Common myeloid progenitor, CD34-positive (primary cell): ENCODE results near the gene CDC42BPG. TPM values are rescaled to one million over a fixed set of nuclear protein-coding genes. Genes with fewer than 3 reads are reported as not detected.
A peak's percentile ranks its signal among the peaks of the same experiment; 100 is the strongest.

ENCODE experiments used
- CTCF ChIA-PET: fragments of 350-600 bp; sonication (Branson Sonifier 250); formaldehyde crosslinking; loops from one replicate; lab custom pipeline; 2021; ENCODE audit warnings: antibody characterized with exemption; lab: Charles Lee
- POLR2A ChIA-PET: fragments of 350-600 bp; sonication (Branson Sonifier 250); formaldehyde crosslinking; loops from one replicate; lab custom pipeline; 2021; ENCODE audit warnings: antibody characterized with exemption; lab: Charles Lee
- DNase-seq, 3 donors: peaks; one replicate each; pipeline versions ENCODE4 v3.0.0 to v3.0.0-alpha.2; 2013
- H3K27ac ChIP-seq, 2 experiments: 1 replicate in 1 of 2; 2 replicates in 1 of 2; pipeline ENCODE4 v1.7.0; 2013; ENCODE audit warnings: inconsistent platforms in 2 of 2, low read length in 2 of 2, mild to moderate bottlenecking in 2 of 2, low read depth in 1 of 2, moderate library complexity in 1 of 2; ENCODE audit not compliant: severe bottlenecking in 2 of 2, insufficient read depth in 1 of 2, poor library complexity in 1 of 2
- H3K27me3 ChIP-seq, 5 experiments: replicated peaks in 2 of 5; 1 replicate in 3 of 5; 2 replicates in 2 of 5; pipeline versions ENCODE4 v1.6.1 to v1.7.0; 2013; ENCODE audit warnings: low read length in 4 of 5, mild to moderate bottlenecking in 2 of 5, moderate library complexity in 2 of 5, inconsistent platforms in 1 of 5; ENCODE audit not compliant: insufficient read depth in 5 of 5, control insufficient read depth in 4 of 5
- H3K36me3 ChIP-seq, 4 experiments: 1 replicate in 2 of 4; 2 replicates in 2 of 4; pipeline versions ENCODE4 v1.6.1 to v1.7.0; 2013; ENCODE audit warnings: low read length in 3 of 4, control low read depth in 1 of 4, mild to moderate bottlenecking in 1 of 4; ENCODE audit not compliant: control insufficient read depth in 4 of 4, insufficient read depth in 4 of 4
- H3K4me1 ChIP-seq, 4 experiments: 1 replicate in 3 of 4; 2 replicates in 1 of 4; pipeline versions ENCODE4 v1.6.1 to v1.7.1; 2013; ENCODE audit warnings: low read length in 3 of 4, mild to moderate bottlenecking in 3 of 4, control low read depth in 1 of 4, inconsistent platforms in 1 of 4, moderate library complexity in 1 of 4; ENCODE audit not compliant: control insufficient read depth in 4 of 4, insufficient read depth in 4 of 4; ENCODE audit errors: control extremely low read depth in 1 of 4
- H3K4me3 ChIP-seq, 7 experiments: 1 replicate in 4 of 7; 2 replicates in 3 of 7; pipeline versions ENCODE4 v1.5.1 to v1.7.0; 2013; ENCODE audit warnings: mild to moderate bottlenecking in 7 of 7, low read length in 6 of 7, moderate library complexity in 6 of 7, inconsistent platforms in 2 of 7, low read depth in 2 of 7, control low read depth in 1 of 7; ENCODE audit not compliant: insufficient read depth in 4 of 7, control insufficient read depth in 1 of 7; ENCODE audit errors: extremely low read depth in 1 of 7
- H3K9me3 ChIP-seq, 5 experiments: 1 replicate in 4 of 5; 2 replicates in 1 of 5; pipeline versions ENCODE4 v1.6.1 to v1.7.1; 2013; ENCODE audit warnings: low read length in 4 of 5, mild to moderate bottlenecking in 2 of 5, inconsistent platforms in 1 of 5, low read depth in 1 of 5, moderate library complexity in 1 of 5; ENCODE audit not compliant: control insufficient read depth in 4 of 5, insufficient read depth in 2 of 5; ENCODE audit errors: control extremely low read depth in 1 of 5
- WGBS: methylation state at CpG from one replicate; pipeline ENCODE4 v1.1.5; 2013; ENCODE audit not compliant: insufficient coverage; 5-methylcytosine and 5-hydroxymethylcytosine counted together
- polyA plus RNA-seq: library from polyadenylated mRNA; unstranded; fragments of 120-200 nt; gene quantifications from one replicate; pipeline ENCODE4 v1.2.1, GENCODE V29; 2013

The CDC42BPG gene, protein sequence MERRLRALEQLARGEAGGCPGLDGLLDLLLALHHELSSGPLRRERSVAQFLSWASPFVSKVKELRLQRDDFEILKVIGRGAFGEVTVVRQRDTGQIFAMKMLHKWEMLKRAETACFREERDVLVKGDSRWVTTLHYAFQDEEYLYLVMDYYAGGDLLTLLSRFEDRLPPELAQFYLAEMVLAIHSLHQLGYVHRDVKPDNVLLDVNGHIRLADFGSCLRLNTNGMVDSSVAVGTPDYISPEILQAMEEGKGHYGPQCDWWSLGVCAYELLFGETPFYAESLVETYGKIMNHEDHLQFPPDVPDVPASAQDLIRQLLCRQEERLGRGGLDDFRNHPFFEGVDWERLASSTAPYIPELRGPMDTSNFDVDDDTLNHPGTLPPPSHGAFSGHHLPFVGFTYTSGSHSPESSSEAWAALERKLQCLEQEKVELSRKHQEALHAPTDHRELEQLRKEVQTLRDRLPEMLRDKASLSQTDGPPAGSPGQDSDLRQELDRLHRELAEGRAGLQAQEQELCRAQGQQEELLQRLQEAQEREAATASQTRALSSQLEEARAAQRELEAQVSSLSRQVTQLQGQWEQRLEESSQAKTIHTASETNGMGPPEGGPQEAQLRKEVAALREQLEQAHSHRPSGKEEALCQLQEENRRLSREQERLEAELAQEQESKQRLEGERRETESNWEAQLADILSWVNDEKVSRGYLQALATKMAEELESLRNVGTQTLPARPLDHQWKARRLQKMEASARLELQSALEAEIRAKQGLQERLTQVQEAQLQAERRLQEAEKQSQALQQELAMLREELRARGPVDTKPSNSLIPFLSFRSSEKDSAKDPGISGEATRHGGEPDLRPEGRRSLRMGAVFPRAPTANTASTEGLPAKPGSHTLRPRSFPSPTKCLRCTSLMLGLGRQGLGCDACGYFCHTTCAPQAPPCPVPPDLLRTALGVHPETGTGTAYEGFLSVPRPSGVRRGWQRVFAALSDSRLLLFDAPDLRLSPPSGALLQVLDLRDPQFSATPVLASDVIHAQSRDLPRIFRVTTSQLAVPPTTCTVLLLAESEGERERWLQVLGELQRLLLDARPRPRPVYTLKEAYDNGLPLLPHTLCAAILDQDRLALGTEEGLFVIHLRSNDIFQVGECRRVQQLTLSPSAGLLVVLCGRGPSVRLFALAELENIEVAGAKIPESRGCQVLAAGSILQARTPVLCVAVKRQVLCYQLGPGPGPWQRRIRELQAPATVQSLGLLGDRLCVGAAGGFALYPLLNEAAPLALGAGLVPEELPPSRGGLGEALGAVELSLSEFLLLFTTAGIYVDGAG (N-terminal part only)
- 4.4 TPM for polyA plus RNA-seq

DNA sequence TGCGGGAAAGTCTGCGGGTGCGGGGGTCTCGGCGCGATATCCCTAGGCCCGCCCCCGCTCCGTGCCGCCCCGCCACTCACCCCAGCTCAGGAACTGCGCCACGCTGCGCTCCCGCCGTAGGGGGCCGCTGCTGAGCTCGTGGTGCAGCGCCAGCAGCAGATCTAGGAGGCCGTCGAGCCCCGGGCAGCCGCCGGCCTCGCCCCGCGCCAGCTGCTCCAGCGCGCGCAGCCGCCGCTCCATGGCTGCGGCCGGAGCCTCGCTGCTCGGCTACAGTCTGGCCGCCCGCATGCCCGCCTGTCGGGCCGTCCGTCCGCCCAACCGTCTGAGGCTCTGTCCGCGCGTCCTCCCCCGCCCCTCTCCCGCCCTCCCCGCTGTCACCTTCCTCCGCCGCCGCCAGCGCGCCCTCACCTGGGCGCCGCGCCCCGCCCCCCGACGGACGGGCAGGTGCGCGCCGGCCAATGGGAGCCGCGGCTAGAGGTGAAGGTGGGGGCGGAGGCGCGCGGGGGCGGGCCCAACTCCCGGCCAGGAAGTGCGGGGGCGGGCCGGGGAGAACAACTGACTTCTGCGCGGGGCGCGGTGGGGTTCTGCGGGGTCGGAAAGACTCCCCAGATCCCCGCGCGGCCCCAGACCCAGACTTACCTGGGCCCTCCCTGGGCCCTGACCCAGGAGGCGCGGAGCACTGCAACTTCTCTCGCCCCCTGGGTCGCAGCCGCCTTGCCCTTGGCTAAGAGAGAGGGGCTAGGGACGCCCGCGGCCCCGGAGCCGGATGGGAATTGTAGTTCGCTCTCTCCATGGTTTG is at the start of gene CDC42BPG:
Gene CDC42BPG, minus strand, starts transcription at position 324 of the 799 bp plus-strand sequence. Its CDS starts 84 bp downstream, at position 240.
- Histone ChIP-seq H3K4me1 (peaks cover 0 to 28% (median 23%) of the 10 kb centered on the region in 4 experiments), H3K36me3 (no peaks in the 10 kb centered on the region), H3K27me3 (no peaks in the 10 kb centered on the region), H3K27ac (no peak within 1 kb of the TSS), H3K4me3 (peak within 1 kb of the TSS; percentile 51 to 85 (median 62)), H3K9me3 (no peaks in the 10 kb centered on the region)
- ChIA-PET POLR2A (no interaction called here), CTCF (interaction anchor here (0.6 to 33.3 kb wide), 10 partner anchors 20 to 1272 kb away, joined by 3 to 1071 read pairs (median 6); partner anchors contain the start of genes BATF2 and EHD1)
- DNase-seq, result peak; percentile 67 to 79 (median 79)
- WGBS, result under 1% methylated on average over 60 of the region's 96 CpGs

DNA sequence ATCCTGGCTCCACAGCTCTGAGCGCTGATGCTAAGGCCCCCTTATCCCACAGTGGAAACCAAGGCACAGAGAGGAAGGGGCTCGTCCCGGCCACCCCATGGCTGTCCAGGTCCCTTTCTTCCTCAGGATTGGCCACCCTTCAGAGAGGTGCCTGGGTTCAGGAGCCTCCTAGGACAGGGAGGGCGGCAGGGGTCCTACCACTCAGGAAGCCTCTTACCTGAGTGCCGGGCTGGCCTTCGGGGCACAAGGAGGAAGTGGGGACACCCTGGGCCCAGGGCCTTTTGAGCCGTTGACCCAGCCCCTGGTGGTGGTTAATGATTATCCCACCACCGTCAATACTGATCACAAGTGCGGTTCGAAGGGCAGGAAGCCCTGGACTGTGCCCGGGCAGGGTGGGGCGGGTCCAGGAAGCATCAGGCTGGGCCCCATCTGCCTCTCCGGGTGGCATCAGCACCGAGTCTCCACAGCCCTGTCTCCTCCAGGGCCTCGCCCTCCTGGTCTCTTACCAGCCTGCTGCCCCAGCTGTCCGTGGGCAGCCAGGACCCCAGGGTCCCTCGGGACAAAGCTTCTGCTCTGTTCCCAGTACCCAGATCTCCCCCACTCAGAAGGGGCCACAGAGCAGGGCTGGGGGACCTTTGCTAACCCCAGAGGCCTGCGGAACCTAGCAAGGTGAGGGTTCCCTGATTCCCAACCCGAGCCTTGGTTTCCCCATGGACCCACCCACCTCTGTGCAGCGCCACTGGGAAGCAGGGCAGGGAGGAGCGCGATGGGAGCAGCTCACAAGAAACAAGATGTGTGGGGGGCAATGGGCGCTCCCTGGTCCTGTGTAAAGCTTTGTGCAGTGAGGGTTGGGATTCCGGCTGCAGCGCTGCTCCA is 49.0 kb upstream of the CDC42BPG start:
- 66% methylated on average over 21 of the region's 25 CpGs for WGBS
- no peak overlapping the region for H3K27ac ChIP-seq
- CTCF ChIA-PET, result interaction anchor here (0.7 to 36.3 kb wide), 14 partner anchors 9 to 112 kb away, joined by 3 to 1071 read pairs (median 6); partner anchors contain the start of genes CDC42BPG and EHD1
- POLR2A ChIA-PET, result no interaction called here
- no peaks in the 10 kb centered on the region for H3K27me3 ChIP-seq
- peaks cover 0 to 30% (median 15%) of the 10 kb centered on the region in 4 experiments for H3K4me1 ChIP-seq
- no peaks in the 10 kb centered on the region for H3K9me3 ChIP-seq
- no peak overlapping the region for H3K4me3 ChIP-seq
- H3K36me3 ChIP-seq, result peaks cover 0 to 38% (median 14%) of the 10 kb centered on the region in 4 experiments
- no peak for DNase-seq

DNA sequence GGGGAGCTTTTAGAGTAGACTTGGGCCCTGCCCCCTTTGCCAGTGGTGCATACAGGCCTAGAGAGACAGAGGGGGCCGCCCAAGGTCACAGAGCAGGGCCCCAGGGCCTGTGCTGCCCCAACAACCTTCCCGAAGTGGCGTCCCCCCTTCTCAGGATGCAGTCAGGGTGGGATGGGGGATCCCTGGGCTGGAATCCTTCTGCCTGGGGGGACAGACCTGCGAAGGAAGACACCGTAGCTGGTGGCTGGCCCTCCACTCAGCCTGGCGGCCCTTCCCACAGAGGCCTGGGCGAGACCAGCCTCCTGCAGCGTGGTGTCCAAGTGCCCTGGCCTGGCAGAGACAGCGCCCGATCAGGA is 48.4 kb upstream of the CDC42BPG start:
- DNase-seq, result no peak
- Histone ChIP-seq H3K9me3 (no peaks in the 10 kb centered on the region), H3K4me3 (no peak overlapping the region), H3K27me3 (no peaks in the 10 kb centered on the region), H3K4me1 (peaks cover 0 to 36% (median 20%) of the 10 kb centered on the region in 4 experiments), H3K27ac (no peak overlapping the region), H3K36me3 (peaks cover 0 to 32% (median 11%) of the 10 kb centered on the region in 4 experiments)
- ChIA-PET CTCF (interaction anchor here (0.6 to 36.3 kb wide), 7 partner anchors 9 to 375 kb away, joined by 3 to 1071 read pairs (median 9); partner anchors contain the start of genes CDC42BPG and EHD1), POLR2A (no interaction called here)
- 94% methylated on average over 10 of the region's 10 CpGs for WGBS

DNA sequence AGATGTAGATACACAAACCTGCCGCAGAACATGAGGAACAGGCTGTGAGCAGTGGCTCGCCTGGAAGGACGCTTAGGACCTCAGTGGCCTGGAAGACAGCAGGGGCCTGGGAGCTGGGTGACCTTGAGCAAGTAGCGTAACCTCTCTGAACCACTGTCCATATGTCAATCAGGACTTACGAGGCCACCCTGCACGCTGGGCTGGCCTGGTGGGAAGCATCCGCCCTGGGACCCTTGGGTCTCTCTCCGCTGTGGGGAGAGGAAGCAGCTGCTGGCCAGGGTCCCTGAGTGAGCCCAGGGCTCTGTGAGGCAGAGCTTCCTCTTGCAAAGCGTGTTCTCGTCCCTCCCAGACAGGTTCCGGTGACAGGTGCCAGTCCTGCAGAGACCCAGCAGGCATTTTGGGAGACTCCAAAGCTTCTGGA is 48.0 kb upstream of the CDC42BPG start:
- WGBS, result 73% methylated on average over 7 of the region's 11 CpGs
- Histone ChIP-seq H3K9me3 (no peaks in the 10 kb centered on the region), H3K36me3 (peaks cover 0 to 28% (median 10%) of the 10 kb centered on the region in 4 experiments), H3K27me3 (no peaks in the 10 kb centered on the region), H3K4me1 (peaks cover 1 to 40% (median 24%) of the 10 kb centered on the region in 4 experiments), H3K27ac (no peak overlapping the region), H3K4me3 (no peak overlapping the region)
- POLR2A ChIA-PET, result interaction anchor here (0.6 kb wide), 1 partner anchor 13 kb away, joined by 3 read pairs; no protein-coding TSS in a partner anchor
- CTCF ChIA-PET, result interaction anchor here (0.6 to 36.3 kb wide), 7 partner anchors 8 to 375 kb away, joined by 3 to 1071 read pairs (median 9); partner anchors contain the start of genes CDC42BPG and EHD1
- no peak for DNase-seq

DNA sequence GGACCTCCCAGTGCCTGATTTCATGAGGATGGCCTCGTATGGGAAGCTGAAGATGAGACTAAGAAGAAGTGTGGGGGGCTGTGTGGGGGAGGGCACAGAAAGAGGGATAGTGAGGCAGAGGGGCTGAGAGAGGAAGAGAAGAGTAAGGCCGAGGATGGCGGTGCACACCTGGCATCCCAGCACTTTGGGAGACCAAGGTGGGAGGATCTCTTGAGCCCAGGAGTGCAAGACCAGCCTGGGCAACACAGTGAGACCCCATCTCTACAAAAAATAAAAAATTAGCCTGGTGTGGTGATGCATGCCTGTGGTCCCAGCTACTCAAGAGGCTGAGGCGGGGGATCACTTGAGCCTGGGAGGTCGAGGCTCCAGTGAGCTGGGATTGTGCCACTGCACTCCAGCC is 47.4 kb upstream of the CDC42BPG start:
- Histone ChIP-seq H3K4me3 (no peak overlapping the region), H3K9me3 (no peaks in the 10 kb centered on the region), H3K36me3 (peaks cover 0 to 23% (median 8%) of the 10 kb centered on the region in 4 experiments), H3K4me1 (peaks cover 3 to 43% (median 26%) of the 10 kb centered on the region in 4 experiments), H3K27ac (no peak overlapping the region), H3K27me3 (no peaks in the 10 kb centered on the region)
- POLR2A ChIA-PET, result interaction anchor here (0.6 kb wide), 1 partner anchor 13 kb away, joined by 3 read pairs; no protein-coding TSS in a partner anchor
- 92% methylated on average over 1 of the region's 5 CpGs for WGBS
- no peak for DNase-seq
- CTCF ChIA-PET, result interaction anchor here (1.4 to 36.3 kb wide), 6 partner anchors 8 to 114 kb away, joined by 4 to 1071 read pairs (median 17); partner anchors contain the start of genes CDC42BPG and EHD1
